GM23338 (cell line): ENCODE measurements around the gene AGAP1. TPM values are rescaled to one million over a fixed set of nuclear protein-coding genes. Genes with fewer than 3 reads are reported as not detected.

Experiments used
- ATAC-seq: fragments of 200-7000 bp; cut with Tn5 transposase; 3 replicates; pipeline ENCODE4 v1.9.1; 2020
- DNase-seq: peaks from one replicate; pipeline ENCODE4 v3.0.0-alpha.2; 2015; ENCODE audit warnings: low spot score
- H2AFZ ChIP-seq: fragments of 200-600 bp; sonication (generic); 2 replicates; pipeline ENCODE4 v1.8.0; 2016; ENCODE audit warnings: antibody characterized with exemption, mild to moderate bottlenecking, moderate library complexity
- H3F3A ChIP-seq: fragments of 200-600 bp; sonication (generic); replicated peaks from 2 replicates; pipeline ENCODE4 v1.8.0; 2017; ENCODE audit warnings: antibody characterized with exemption, mixed run types, low read depth
- H3K27ac ChIP-seq: fragments of 200-600 bp; sonication (generic); 2 replicates; pipeline ENCODE4 v1.6.1; 2016; ENCODE audit warnings: low read depth
- H3K27me3 ChIP-seq: fragments of 200-600 bp; sonication (generic); 2 replicates; pipeline ENCODE4 v1.8.0; 2016; ENCODE audit warnings: mild to moderate bottlenecking, mixed run types, moderate library complexity; ENCODE audit not compliant: insufficient read depth
- H3K36me3 ChIP-seq: fragments of 200-600 bp; sonication (generic); 2 replicates; pipeline ENCODE4 v1.8.0; 2016; ENCODE audit warnings: mild to moderate bottlenecking; ENCODE audit not compliant: insufficient read depth
- H3K4me1 ChIP-seq: fragments of 200-600 bp; sonication (generic); 2 replicates; pipeline ENCODE4 v1.8.0; 2016; ENCODE audit warnings: mild to moderate bottlenecking, moderate library complexity; ENCODE audit not compliant: insufficient read depth
- H3K4me2 ChIP-seq: fragments of 200-600 bp; sonication (generic); 2 replicates; pipeline ENCODE4 v1.7.1; 2017; ENCODE audit warnings: mixed run types
- H3K4me3 ChIP-seq: fragments of 200-600 bp; sonication (generic); 2 replicates; pipeline ENCODE4 v1.6.1; 2016; ENCODE audit warnings: mixed run types
- H3K79me2 ChIP-seq: fragments of 200-600 bp; sonication (generic); replicated peaks from 2 replicates; pipeline ENCODE4 v1.8.0; 2017; ENCODE audit warnings: mild to moderate bottlenecking; ENCODE audit not compliant: insufficient read depth
- H3K9me2 ChIP-seq: fragments of 200-600 bp; sonication (generic); 2 replicates; pipeline ENCODE4 v1.8.0; 2017; ENCODE audit not compliant: insufficient read depth
- H4K20me1 ChIP-seq: fragments of 200-600 bp; sonication (generic); replicated peaks from 2 replicates; pipeline ENCODE4 v1.8.0; 2017; ENCODE audit warnings: mild to moderate bottlenecking; ENCODE audit not compliant: insufficient read depth
- H3K27ac Mint-ChIP-seq: 2 replicates; pipeline ENCODE4 v1.8.0; 2020; ENCODE audit warnings: inconsistent platforms, mild to moderate bottlenecking, moderate library complexity, mixed read lengths
- H3K27me3 Mint-ChIP-seq: 3 replicates; pipeline ENCODE4 v1.8.0; 2022; ENCODE audit warnings: low read depth, mild to moderate bottlenecking, moderate library complexity, mixed read lengths, inconsistent platforms; ENCODE audit not compliant: insufficient read depth, poor library complexity
- H3K36me3 Mint-ChIP-seq: 3 replicates; pipeline ENCODE4 v1.8.0; 2021; ENCODE audit warnings: low read depth, mild to moderate bottlenecking, inconsistent platforms, moderate library complexity, mixed read lengths
- H3K4me1 Mint-ChIP-seq: 3 replicates; pipeline ENCODE4 v1.8.0; 2020; ENCODE audit warnings: mild to moderate bottlenecking, inconsistent platforms, mixed read lengths
- H3K4me3 Mint-ChIP-seq: 3 replicates; pipeline ENCODE4 v1.8.0; 2021; ENCODE audit warnings: moderate library complexity, mild to moderate bottlenecking, inconsistent platforms, mixed read lengths
- H3K9me3 Mint-ChIP-seq: 3 replicates; pipeline ENCODE4 v1.8.0; 2020; ENCODE audit warnings: moderate library complexity, mild to moderate bottlenecking, inconsistent platforms, mixed read lengths
- CREB1 ChIP-seq: fragments of 250-450 bp; sonication (Bioruptor Pico); IDR thresholded peaks from 2 replicates; pipeline ENCODE4 v1.5.0; 2020; ENCODE audit warnings: low read depth, mild to moderate bottlenecking, moderate library complexity
- CTCF ChIP-seq, 2 experiments: fragments of 200-600 bp in 1 of 2; sonication (generic) in 1 of 2; conservative IDR thresholded peaks; 2 replicates each; pipeline versions ENCODE4 v1.5.1 to v1.6.1; 2016 to 2017; ENCODE audit warnings: antibody characterized with exemption in 2 of 2, low read depth in 2 of 2, mild to moderate bottlenecking in 2 of 2, moderate library complexity in 1 of 2
- ETS1 ChIP-seq: IDR thresholded peaks from 2 replicates; pipeline ENCODE4 v1.6.1; 2016; ENCODE audit warnings: antibody characterized with exemption
- EZH2phosphoT487 ChIP-seq: fragments of 200-600 bp; sonication (generic); IDR thresholded peaks from one replicate; pipeline ENCODE4 v1.8.1; 2018; ENCODE audit warnings: antibody characterized with exemption; ENCODE audit not compliant: unreplicated experiment
- JUNB ChIP-seq: IDR thresholded peaks from one replicate; pipeline ENCODE4 v1.6.1; 2016; ENCODE audit warnings: antibody characterized with exemption; ENCODE audit not compliant: unreplicated experiment
- NANOG ChIP-seq: IDR thresholded peaks from 2 replicates; pipeline ENCODE4 v1.6.1; 2016; ENCODE audit warnings: antibody characterized with exemption, borderline replicate concordance
- POLR2AphosphoS5 ChIP-seq: IDR thresholded peaks from 2 replicates; pipeline ENCODE4 v1.6.1; 2016; ENCODE audit warnings: antibody characterized with exemption, low read depth
- STAT1 ChIP-seq: IDR thresholded peaks from one replicate; pipeline ENCODE4 v1.6.1; 2016; ENCODE audit warnings: antibody characterized with exemption; ENCODE audit not compliant: unreplicated experiment
- ZNF114 ChIP-seq: fragments of 250-450 bp; sonication (Bioruptor Pico); IDR thresholded peaks from 2 replicates; pipeline ENCODE4 v1.5.0; 2020; ENCODE audit warnings: mild to moderate bottlenecking, moderate library complexity
- ZNF331 ChIP-seq: fragments of 250-450 bp; sonication (Bioruptor Pico); IDR thresholded peaks from 2 replicates; pipeline ENCODE4 v1.5.0; 2020; ENCODE audit warnings: low read depth, mild to moderate bottlenecking, moderate library complexity
- polyA plus RNA-seq: library from polyadenylated mRNA; unstranded; fragments of >200 nt; fragmentation: Nextera tagmentation; extraction: Ambion mirVana; gene quantifications from 2 replicates; pipeline ENCODE4 v1.2.1, GENCODE V29; 2016
- total RNA-seq: library from RNA; depleted of rRNA; stranded (reverse); fragments of >200 nt; shearing (Covaris generic); gene quantifications from 2 replicates; pipeline ENCODE4 v1.2.3, GENCODE V29; 2014
- TF ChIP-seq, protein P1 (sequence below): IDR thresholded peaks from one replicate; pipeline ENCODE4 v1.6.1; 2018; ENCODE audit warnings: antibody characterized with exemption; ENCODE audit not compliant: unreplicated experiment

The AGAP1 gene
- total and polyA plus RNA-seq, 2 experiments from 2014 or later: 13.3 to 27.9 TPM

- TF ChIP-seq, protein P1, sequence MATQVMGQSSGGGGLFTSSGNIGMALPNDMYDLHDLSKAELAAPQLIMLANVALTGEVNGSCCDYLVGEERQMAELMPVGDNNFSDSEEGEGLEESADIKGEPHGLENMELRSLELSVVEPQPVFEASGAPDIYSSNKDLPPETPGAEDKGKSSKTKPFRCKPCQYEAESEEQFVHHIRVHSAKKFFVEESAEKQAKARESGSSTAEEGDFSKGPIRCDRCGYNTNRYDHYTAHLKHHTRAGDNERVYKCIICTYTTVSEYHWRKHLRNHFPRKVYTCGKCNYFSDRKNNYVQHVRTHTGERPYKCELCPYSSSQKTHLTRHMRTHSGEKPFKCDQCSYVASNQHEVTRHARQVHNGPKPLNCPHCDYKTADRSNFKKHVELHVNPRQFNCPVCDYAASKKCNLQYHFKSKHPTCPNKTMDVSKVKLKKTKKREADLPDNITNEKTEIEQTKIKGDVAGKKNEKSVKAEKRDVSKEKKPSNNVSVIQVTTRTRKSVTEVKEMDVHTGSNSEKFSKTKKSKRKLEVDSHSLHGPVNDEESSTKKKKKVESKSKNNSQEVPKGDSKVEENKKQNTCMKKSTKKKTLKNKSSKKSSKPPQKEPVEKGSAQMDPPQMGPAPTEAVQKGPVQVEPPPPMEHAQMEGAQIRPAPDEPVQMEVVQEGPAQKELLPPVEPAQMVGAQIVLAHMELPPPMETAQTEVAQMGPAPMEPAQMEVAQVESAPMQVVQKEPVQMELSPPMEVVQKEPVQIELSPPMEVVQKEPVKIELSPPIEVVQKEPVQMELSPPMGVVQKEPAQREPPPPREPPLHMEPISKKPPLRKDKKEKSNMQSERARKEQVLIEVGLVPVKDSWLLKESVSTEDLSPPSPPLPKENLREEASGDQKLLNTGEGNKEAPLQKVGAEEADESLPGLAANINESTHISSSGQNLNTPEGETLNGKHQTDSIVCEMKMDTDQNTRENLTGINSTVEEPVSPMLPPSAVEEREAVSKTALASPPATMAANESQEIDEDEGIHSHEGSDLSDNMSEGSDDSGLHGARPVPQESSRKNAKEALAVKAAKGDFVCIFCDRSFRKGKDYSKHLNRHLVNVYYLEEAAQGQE: no peak
- TF ChIP-seq NANOG: no peak
Measured at GRCh38 chr2:235984552-235984951, 490.7 kb downstream of the AGAP1 start (continued).

DNA sequence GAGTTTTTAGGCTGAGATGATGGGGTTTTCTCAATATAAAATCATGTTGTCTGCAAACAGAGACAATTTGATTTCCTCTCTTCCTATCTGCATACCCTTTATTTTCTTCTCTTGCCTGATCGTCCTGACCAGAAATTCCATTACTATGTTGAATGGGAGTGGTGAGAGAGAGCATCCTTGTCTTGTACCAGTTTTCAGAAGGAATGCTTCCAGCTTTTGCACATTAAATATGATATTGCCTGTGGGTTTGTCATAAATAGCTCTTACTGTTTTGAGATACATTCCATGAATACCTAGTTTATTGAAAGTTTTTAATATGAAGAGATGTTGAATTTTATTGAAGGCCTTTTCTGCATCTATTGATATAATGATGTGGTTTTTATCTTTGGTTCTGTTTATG is 492.5 kb downstream of the AGAP1 start:
- Mint-ChIP-seq H3K4me3 (no peak overlapping the region), H3K27ac (no peak overlapping the region), H3K27me3 (peaks cover 13% of the 10 kb centered on the region), H3K36me3 (peaks cover 6% of the 10 kb centered on the region), H3K4me1 (peaks cover 34% of the 10 kb centered on the region), H3K9me3 (no peaks in the 10 kb centered on the region; the same call in 2 of the 3 replicates)
- no peak overlapping the region for H3K4me2 ChIP-seq
- TF ChIP-seq JUNB: no peak
- 0 out of 2 replicates have a peak, but pooled peaks cover 4% of the 10 kb centered on the region for H4K20me1 ChIP-seq
- no peaks in the 10 kb centered on the region for H3K27me3 ChIP-seq
- H3K36me3 ChIP-seq: no peaks in the 10 kb centered on the region
- H3K79me2 ChIP-seq: no peaks in the 10 kb centered on the region
- no peak overlapping the region for H3K27ac ChIP-seq
- DNase-seq (no peak), ATAC-seq (no peak)
- no peaks in the 10 kb centered on the region for H3F3A ChIP-seq
- no peaks in the 10 kb centered on the region; the same call in 1 of the 2 replicates for H3K9me2 ChIP-seq
- H2AFZ ChIP-seq: no peak overlapping the region
- H3K4me3 ChIP-seq: no peak overlapping the region
- H3K4me1 ChIP-seq: no peaks in the 10 kb centered on the region; the same call in 1 of the 2 replicates

DNA sequence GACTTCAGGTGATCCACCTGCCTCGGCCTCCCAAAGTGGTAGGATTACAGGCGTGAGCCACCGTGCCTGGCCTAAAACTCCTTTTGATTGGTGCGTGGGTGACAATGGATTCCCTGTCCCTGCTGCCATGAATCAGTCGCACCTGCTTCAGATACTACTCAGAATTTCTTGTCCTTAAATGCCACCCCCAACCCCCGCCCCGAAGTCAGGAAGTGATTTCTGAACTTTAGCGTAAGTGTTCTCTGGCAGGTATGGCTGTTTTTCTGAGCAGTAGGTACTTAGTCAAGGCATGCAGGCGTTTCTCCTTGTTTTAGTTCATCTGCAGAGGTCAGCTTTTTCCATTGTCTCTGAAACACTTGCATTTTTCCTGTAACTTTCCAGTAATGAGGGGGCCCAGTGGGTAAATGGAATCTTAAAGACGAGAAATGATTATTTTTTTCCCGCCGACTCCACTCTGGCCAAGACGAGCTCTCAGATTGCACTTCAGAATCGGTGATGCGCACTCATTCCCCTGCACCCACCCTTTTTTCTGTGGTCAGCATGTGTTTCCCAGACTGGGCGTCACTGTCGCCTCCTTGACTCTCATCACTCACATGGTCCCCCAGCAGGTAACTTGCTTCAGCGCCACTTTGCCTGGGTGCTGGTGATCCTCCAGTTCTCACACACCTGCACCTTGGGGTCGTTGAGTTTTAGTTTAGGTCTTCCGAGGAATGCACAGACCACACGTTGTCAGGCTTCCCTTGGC is 494.6 kb downstream of the AGAP1 start:
- ATAC-seq (no peak; the same call in 2 of the 3 replicates), DNase-seq (no peak)
- peaks cover 28% of the 10 kb centered on the region for H3K4me1 Mint-ChIP-seq
- Histone ChIP-seq H2AFZ (no peak overlapping the region), H3F3A (no peaks in the 10 kb centered on the region), H3K4me2 (no peak overlapping the region), H3K4me3 (no peak overlapping the region), H3K4me1 (no peaks in the 10 kb centered on the region; the same call in 1 of the 2 replicates), H3K27me3 (no peaks in the 10 kb centered on the region), H3K27ac (no peak overlapping the region), H3K79me2 (no peaks in the 10 kb centered on the region), H3K36me3 (no peaks in the 10 kb centered on the region), H3K9me2 (no peaks in the 10 kb centered on the region; the same call in 1 of the 2 replicates), H4K20me1 (0 out of 2 replicates have a peak, but pooled peaks cover 4% of the 10 kb centered on the region)
- H3K36me3 Mint-ChIP-seq: peaks cover 6% of the 10 kb centered on the region
- no peaks in the 10 kb centered on the region; the same call in 2 of the 3 replicates for H3K9me3 Mint-ChIP-seq
- H3K27ac Mint-ChIP-seq: no peak overlapping the region
- H3K4me3 Mint-ChIP-seq: no peak overlapping the region
- peaks cover 6% of the 10 kb centered on the region for H3K27me3 Mint-ChIP-seq
- TF ChIP-seq EZH2phosphoT487 (no peak), CREB1 (CRISPR knock-in tag) (no peak), STAT1 (no peak), ZNF114 (CRISPR knock-in tag) (no peak), CTCF (conservative IDR thresholded peaks at IDR 0.05; ENCODE audit: low read depth in 2 of 2) (no peak), POLR2AphosphoS5 (no peak), JUNB (no peak), ZNF331 (CRISPR knock-in tag) (no peak), ETS1 (no peak), NANOG (no peak)
- TF ChIP-seq, protein P1: no peak
